HUES64 (cell line): Measurements from ENCODE around the gene ZSCAN9.

Experiments used
- H3K27ac ChIP-seq: 2 replicates; pipeline ENCODE4 v1.7.0; 2013; ENCODE audit warnings: low read depth, low read length, inconsistent platforms
- H3K27me3 ChIP-seq: 2 replicates; pipeline ENCODE4 v1.6.1; 2013; ENCODE audit warnings: mild to moderate bottlenecking, low read length; ENCODE audit not compliant: insufficient read depth
- H3K36me3 ChIP-seq: 2 replicates; pipeline ENCODE4 v1.6.1; 2013; ENCODE audit warnings: mild to moderate bottlenecking, low read length; ENCODE audit not compliant: insufficient read depth
- H3K4me1 ChIP-seq: 2 replicates; pipeline ENCODE4 v1.6.1; 2013; ENCODE audit warnings: mild to moderate bottlenecking, low read length, moderate library complexity; ENCODE audit not compliant: insufficient read depth
- H3K4me3 ChIP-seq: 2 replicates; pipeline ENCODE4 v1.5.1; 2013; ENCODE audit warnings: mild to moderate bottlenecking, low read length, moderate library complexity
- H3K9ac ChIP-seq: 2 replicates; pipeline ENCODE4 v1.6.1; 2013; ENCODE audit warnings: mild to moderate bottlenecking, low read depth, low read length
- H3K9me3 ChIP-seq: 2 replicates; pipeline ENCODE4 v1.6.1; 2013; ENCODE audit warnings: low read depth, low read length; ENCODE audit not compliant: insufficient read depth
- WGBS: fragments of 150-250, 120-280 bp; methylation state at CpG from one replicate; pipeline ENCODE4 v1.1.7; 2013; ENCODE audit warnings: missing lambda C conversion rate; 5-methylcytosine and 5-hydroxymethylcytosine counted together

Gene ZSCAN9

GRCh38 chr6:28252009-28252975, 27.2 kb downstream of the ZSCAN9 start, which contains the start of gene ZKSCAN4:
Gene ZKSCAN4 (minus strand): TSS chr6:28252269. CDS start chr6:28251980, 289 bp downstream.
- no peak within 1 kb of the TSS; the same call in 1 of the 2 replicates for H3K27ac ChIP-seq

DNA sequence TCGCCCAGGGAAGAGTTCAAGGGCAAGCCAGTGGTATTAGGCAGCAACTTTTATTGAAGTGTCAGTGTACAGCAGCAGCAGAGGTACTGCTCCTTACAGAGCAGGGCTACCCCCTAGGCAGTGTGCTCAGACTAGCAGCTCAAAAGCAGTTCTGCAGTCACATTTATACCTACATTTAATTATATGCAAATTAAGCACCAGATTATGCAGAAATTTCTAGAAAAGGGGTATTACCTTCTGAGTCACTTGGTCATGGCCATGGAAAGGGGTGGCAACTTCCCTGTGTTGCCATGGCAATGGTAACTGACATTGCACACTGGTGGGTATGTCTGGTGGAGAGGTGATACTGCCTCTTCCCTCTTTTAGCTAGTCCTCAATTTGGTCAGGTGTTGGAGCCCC, 29.0 kb downstream of the ZSCAN9 start:
- H3K9me3 ChIP-seq: no peaks in the 10 kb centered on the region
- no peaks in the 10 kb centered on the region; the same call in 1 of the 2 replicates for H3K27me3 ChIP-seq
- WGBS: 82% methylated on average over 1 of the region's 1 CpG
- 0 out of 2 replicates have a peak, but pooled peaks cover 6% of the 10 kb centered on the region for H3K36me3 ChIP-seq
- H3K4me1 ChIP-seq: peaks cover 6% of the 10 kb centered on the region
- H3K27ac ChIP-seq: no peak overlapping the region
- H3K9ac ChIP-seq: no peak overlapping the region
- no peak overlapping the region for H3K4me3 ChIP-seq

More at GRCh38 chr6:28252009-28252975, 27.2 kb downstream of the ZSCAN9 start, which contains the start of gene ZKSCAN4:
- WGBS: 18% methylated on average over 12 of the region's 14 CpGs
- Histone ChIP-seq H3K36me3 (peaks cover 20% of the 10 kb centered on the region; the same call in 1 of the 2 replicates), H3K27me3 (no peaks in the 10 kb centered on the region; the same call in 1 of the 2 replicates), H3K9me3 (no peaks in the 10 kb centered on the region), H3K4me1 (peaks cover 6% of the 10 kb centered on the region), H3K9ac (peak within 1 kb of the TSS; percentile 76), H3K4me3 (peak within 1 kb of the TSS; percentile 89)

DNA sequence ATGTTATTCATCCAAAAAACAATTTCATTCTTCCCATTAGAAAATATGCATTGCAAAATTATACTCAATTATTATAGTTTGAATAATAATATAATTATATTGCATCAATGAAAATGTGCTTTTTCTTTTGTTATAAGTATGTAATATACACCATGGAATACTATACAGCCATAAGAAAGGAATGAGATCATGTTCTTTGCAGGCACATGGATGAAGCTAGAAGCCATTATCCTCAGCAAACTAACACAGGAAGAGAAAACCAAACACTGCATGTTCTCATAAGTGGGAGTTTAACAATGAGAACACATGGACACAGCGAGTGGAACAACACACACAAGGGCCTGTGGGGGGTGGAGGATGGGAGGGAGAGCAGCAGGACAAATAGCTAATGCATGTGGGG, 32.0 kb downstream of the ZSCAN9 start:
- no peaks in the 10 kb centered on the region for H3K4me1 ChIP-seq
- peaks cover 13% of the 10 kb centered on the region for H3K27me3 ChIP-seq
- WGBS: no CpG with 5 or more reads among the region's 1 CpG
- H3K4me3 ChIP-seq: no peak overlapping the region
- H3K9ac ChIP-seq: no peak overlapping the region
- H3K9me3 ChIP-seq: no peaks in the 10 kb centered on the region
- no peaks in the 10 kb centered on the region for H3K36me3 ChIP-seq
- H3K27ac ChIP-seq: no peak overlapping the region

- 94% methylated on average over 58 of the region's 58 CpGs for WGBS
- Histone ChIP-seq H3K9me3 (no peaks in the 10 kb centered on the region), H3K4me1 (no peaks in the 10 kb centered on the region), H3K4me3 (no peak within 1 kb of the TSS), H3K9ac (no peak within 1 kb of the TSS), H3K36me3 (no peaks in the 10 kb centered on the region), H3K27ac (no peak within 1 kb of the TSS), H3K27me3 (peaks cover 30% of the 10 kb centered on the region)
Observed at GRCh38 chr6:28258877-28259777, 34.1 kb downstream of the ZSCAN9 start, which contains the start of gene NKAPL. Gene NKAPL (plus strand): TSS chr6:28259297. CDS start chr6:28259372, 75 bp downstream.

- peaks cover 14% of the 10 kb centered on the region; the same call in 1 of the 2 replicates for H3K4me1 ChIP-seq
- no peak overlapping the region for H3K4me3 ChIP-seq
- no peak overlapping the region for H3K9ac ChIP-seq
- WGBS: 87% methylated on average over 2 of the region's 2 CpGs
- H3K27me3 ChIP-seq: peaks cover 41% of the 10 kb centered on the region
- H3K27ac ChIP-seq: no peak overlapping the region
- no peaks in the 10 kb centered on the region for H3K36me3 ChIP-seq
- H3K9me3 ChIP-seq: no peaks in the 10 kb centered on the region
Observed at GRCh38 chr6:28263922-28264321, 38.8 kb downstream of the ZSCAN9 start.

DNA sequence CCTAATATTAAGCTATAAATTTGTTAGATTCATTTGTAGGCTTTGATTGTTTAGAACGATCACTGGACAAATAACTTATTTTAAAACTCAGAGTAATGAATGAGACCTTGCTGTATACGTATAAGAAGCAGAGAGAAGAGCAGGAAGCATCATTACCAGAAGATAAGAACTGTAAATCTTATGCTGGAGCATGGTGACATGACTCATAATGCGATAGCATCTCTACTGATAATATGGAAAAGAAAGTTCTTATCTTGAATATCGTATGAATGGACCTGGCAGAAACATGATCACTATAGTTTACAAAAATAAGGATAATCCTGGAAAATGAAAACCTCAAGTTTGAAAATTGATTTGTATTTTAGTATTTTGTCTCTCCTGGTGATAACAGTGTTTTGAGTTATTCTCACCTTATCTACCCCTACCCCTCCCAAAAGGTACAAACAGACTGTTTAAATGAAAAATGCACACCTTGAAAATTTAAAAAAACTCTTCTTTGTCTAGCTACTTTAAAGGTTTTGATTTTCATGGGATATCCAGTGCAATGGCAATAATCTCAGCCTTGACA, 39.8 kb downstream of the ZSCAN9 start:
- Histone ChIP-seq H3K9ac (no peak overlapping the region), H3K4me1 (peaks cover 14% of the 10 kb centered on the region; the same call in 1 of the 2 replicates), H3K4me3 (no peak overlapping the region), H3K9me3 (no peaks in the 10 kb centered on the region), H3K27me3 (peaks cover 41% of the 10 kb centered on the region), H3K36me3 (no peaks in the 10 kb centered on the region), H3K27ac (no peak overlapping the region)
- WGBS: 83% methylated on average over 3 of the region's 4 CpGs

DNA sequence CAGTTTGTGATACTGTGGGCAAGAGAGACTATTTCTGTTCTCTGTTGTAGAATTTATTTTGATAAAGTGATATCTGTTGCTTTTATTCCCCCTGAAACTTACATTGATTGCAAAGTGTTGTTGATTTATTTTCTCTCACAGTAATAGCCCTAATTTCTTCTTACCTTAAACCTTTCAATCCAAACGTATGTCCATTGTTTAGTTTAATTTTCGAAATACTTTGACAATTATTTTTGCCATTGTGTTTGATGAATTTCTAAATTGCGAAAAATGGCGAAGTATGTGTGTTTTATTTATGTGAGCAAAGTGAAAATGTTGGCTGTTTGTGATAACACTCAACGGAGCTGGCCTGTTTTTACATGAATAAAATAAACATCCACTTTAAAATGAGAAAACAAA, 41.5 kb downstream of the ZSCAN9 start:
- H3K4me1 ChIP-seq: peaks cover 14% of the 10 kb centered on the region; the same call in 1 of the 2 replicates
- peak overlapping the region; percentile 82 for H3K9ac ChIP-seq
- peaks cover 32% of the 10 kb centered on the region; the same call in 1 of the 2 replicates for H3K27me3 ChIP-seq
- H3K36me3 ChIP-seq: no peaks in the 10 kb centered on the region
- no peaks in the 10 kb centered on the region for H3K9me3 ChIP-seq
- peak overlapping the region; percentile 84; the same call in 1 of the 2 replicates for H3K27ac ChIP-seq
- 49% methylated on average over 4 of the region's 5 CpGs for whole genome bisulfite sequencing
- H3K4me3 ChIP-seq: peak overlapping the region; percentile 92

DNA sequence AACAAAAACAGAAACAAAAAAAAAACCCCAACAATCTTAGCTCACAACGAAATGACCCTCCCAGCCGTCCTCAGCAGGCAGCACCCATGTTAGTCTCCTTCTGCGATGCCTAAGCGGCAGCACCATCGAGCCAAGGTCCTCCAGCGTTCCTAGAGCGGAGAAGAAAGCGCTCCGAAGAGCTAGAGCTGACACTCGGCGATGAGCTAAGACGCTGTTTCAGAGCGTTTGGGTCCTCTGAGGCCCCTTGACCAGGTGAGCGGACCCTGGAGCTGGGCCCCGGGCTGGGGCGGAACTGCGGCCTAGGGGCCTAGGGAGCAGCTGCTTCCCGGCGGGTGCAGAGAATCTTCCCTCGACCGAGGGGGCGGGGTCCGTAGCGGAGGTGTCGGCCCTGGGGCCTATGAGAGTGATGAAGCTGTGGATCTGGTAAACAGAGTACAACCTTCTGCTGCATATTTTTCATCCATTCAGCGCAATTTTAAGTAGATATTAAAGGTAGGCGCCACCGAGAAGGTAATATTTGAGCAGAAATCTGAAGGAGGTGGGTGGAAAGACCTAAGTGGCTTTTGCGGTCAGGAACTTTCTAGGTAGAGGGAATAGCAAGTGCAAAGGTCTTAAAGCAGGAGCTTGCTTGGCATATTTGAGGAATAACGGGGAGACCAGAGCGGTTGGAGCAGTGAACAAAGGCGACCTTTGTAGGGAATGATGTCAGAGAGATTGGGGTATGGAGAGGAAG, 42.1 kb downstream of the ZSCAN9 start, which contains the start of gene ZSCAN26:
Gene ZSCAN26 (plus strand): TSS at position 182 of the 733 bp plus-strand sequence. CDS start 4,777 bp downstream, outside the sequence.
- WGBS: under 1% methylated on average over 32 of the region's 32 CpGs
- Histone ChIP-seq H3K4me1 (peaks cover 14% of the 10 kb centered on the region; the same call in 1 of the 2 replicates), H3K9me3 (no peaks in the 10 kb centered on the region), H3K27ac (peak within 1 kb of the TSS; percentile 84), H3K4me3 (peak within 1 kb of the TSS; percentile 92), H3K27me3 (peaks cover 28% of the 10 kb centered on the region; the same call in 1 of the 2 replicates), H3K36me3 (peaks cover 6% of the 10 kb centered on the region), H3K9ac (peak within 1 kb of the TSS; percentile 82)

DNA sequence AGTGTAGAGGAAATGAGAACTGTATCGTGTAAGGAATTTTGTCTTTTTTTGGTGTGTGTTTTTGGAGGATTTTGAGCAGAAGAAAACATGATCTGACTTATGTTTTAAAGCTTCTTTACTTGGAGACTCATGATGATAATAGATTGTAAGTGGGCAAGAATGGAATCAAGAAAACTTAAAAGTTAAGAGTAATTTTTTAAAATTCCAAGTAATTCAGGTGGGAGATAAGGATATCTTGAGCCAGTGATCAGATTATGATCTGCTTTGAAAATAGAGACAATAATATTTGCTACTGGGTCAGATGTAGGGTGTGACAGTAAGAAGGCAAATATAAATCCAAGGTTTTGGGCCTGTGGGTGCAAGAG, 42.6 kb downstream of the ZSCAN9 start:
- Histone ChIP-seq H3K36me3 (peaks cover 11% of the 10 kb centered on the region), H3K4me3 (peak overlapping the region; percentile 92), H3K9ac (peak overlapping the region; percentile 82), H3K9me3 (no peaks in the 10 kb centered on the region), H3K27ac (no peak overlapping the region), H3K4me1 (peaks cover 14% of the 10 kb centered on the region; the same call in 1 of the 2 replicates), H3K27me3 (peaks cover 23% of the 10 kb centered on the region; the same call in 1 of the 2 replicates)
- 27% methylated on average over 1 of the region's 1 CpG for WGBS

DNA sequence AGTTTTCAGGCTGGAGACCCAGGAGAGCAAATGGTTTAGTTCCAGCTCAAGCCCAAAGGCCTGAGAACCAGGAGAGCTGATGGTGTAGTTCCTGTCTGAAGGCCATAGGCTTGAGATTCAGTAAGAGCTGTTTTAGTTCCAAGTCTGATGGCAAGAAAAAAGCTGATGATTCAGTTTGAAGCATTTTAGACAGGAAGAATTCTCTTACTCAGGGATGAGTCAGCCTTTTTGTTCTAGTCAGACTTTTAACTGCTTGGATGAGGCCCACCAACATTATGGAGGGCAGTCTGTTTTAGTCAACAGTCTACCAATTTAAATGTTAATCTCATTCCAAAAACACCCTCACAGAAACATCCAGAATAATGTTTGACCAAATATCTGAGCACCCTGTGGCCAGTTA, 44.4 kb downstream of the ZSCAN9 start:
- no peak overlapping the region for H3K27ac ChIP-seq
- H3K4me3 ChIP-seq: no peak overlapping the region
- H3K9ac ChIP-seq: no peak overlapping the region
- H3K36me3 ChIP-seq: peaks cover 29% of the 10 kb centered on the region
- H3K4me1 ChIP-seq: peaks cover 14% of the 10 kb centered on the region; the same call in 1 of the 2 replicates
- no peaks in the 10 kb centered on the region for H3K9me3 ChIP-seq
- H3K27me3 ChIP-seq: peaks cover 8% of the 10 kb centered on the region; the same call in 1 of the 2 replicates
